ENCODE measurements around the gene PEMT.

DNA sequence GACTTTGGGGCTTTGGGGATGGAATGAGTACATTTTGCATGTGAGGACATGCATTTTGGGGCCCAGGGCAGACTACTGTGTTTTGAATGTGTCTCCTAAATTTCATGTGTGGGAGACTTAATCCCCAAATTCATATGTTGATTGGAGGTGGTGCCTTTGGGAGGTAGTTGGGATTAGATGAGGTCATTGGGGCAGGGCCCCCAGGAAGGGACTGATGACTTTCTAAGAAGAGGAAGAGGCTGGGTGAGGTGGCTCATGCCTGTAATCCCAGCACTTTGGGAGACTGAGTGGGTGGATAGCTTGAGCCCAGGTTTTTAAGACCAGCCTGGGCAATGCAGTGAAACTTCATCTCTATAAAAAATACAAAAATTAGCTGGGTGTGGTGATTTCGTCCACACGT is 47.0 kb upstream of the PEMT start:
- TF ChIP-seq, protein P1, sequence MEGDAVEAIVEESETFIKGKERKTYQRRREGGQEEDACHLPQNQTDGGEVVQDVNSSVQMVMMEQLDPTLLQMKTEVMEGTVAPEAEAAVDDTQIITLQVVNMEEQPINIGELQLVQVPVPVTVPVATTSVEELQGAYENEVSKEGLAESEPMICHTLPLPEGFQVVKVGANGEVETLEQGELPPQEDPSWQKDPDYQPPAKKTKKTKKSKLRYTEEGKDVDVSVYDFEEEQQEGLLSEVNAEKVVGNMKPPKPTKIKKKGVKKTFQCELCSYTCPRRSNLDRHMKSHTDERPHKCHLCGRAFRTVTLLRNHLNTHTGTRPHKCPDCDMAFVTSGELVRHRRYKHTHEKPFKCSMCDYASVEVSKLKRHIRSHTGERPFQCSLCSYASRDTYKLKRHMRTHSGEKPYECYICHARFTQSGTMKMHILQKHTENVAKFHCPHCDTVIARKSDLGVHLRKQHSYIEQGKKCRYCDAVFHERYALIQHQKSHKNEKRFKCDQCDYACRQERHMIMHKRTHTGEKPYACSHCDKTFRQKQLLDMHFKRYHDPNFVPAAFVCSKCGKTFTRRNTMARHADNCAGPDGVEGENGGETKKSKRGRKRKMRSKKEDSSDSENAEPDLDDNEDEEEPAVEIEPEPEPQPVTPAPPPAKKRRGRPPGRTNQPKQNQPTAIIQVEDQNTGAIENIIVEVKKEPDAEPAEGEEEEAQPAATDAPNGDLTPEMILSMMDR (conservative IDR thresholded peaks at IDR 0.05; ENCODE audit: low read depth, low read length) = no peak
- TF ChIP-seq EZH2 (IDR thresholded peaks at IDR 0.05; ENCODE audit: borderline replicate concordance, low read depth, low read length, poor library complexity, severe bottlenecking) = no peak

All from A673 (cell line).